HepG2 (cell line): ENCODE measurements around the gene SYS1. TPM values are rescaled to one million over a fixed set of nuclear protein-coding genes. Genes with fewer than 3 reads are reported as not detected.

Experiments used
- AHR ChIP-seq: IDR thresholded peaks from 2 replicates; pipeline ENCODE4 v1.6.1; 2018; ENCODE audit warnings: missing genetic modification reagents, missing compliant biosample characterization
- FOXO1 ChIP-seq: sonication (generic); formaldehyde crosslinking; IDR thresholded peaks from 2 replicates; pipeline ENCODE4 v1.4.0; 2020; ENCODE audit warnings: missing genetic modification reagents
- HCFC1 ChIP-seq: fragments of 150-350 bp; IDR thresholded peaks from 2 replicates; pipeline ENCODE4 v1.6.1; 2014; ENCODE audit warnings: low read depth, low read length
- MAFK ChIP-seq, 2 experiments: IDR thresholded peaks in 1 of 2; conservative IDR thresholded peaks in 1 of 2; 2 replicates each; pipeline ENCODE4 v1.6.1; 2011; ENCODE audit warnings: improper control_type of control experiment in 2 of 2, low read length in 2 of 2
- NCOR1 ChIP-seq: fragments of 200-600 bp; sonication (generic); IDR thresholded peaks from 2 replicates; pipeline ENCODE4 v1.7.0; 2017; ENCODE audit warnings: antibody characterized with exemption, low read length, borderline replicate concordance
- PAWR ChIP-seq: sonication (generic); formaldehyde crosslinking; IDR thresholded peaks from 2 replicates; pipeline ENCODE4 v1.4.0; 2020; ENCODE audit warnings: missing genetic modification reagents, mild to moderate bottlenecking, borderline replicate concordance
- RAD51 ChIP-seq: fragments of 450-650 bp; IDR thresholded peaks from 2 replicates; pipeline ENCODE4 v1.6.1; 2016; ENCODE audit warnings: borderline replicate concordance
- SMAD1 ChIP-seq: sonication (generic); formaldehyde crosslinking; IDR thresholded peaks from 2 replicates; pipeline ENCODE4 v1.4.0; 2020; ENCODE audit warnings: missing genetic modification reagents, low read depth, mild to moderate bottlenecking, borderline replicate concordance
- TBX2 ChIP-seq: sonication (generic); formaldehyde crosslinking; IDR thresholded peaks from 2 replicates; pipeline ENCODE4 v1.5.0; 2020; ENCODE audit warnings: missing genetic modification reagents, mild to moderate bottlenecking, borderline replicate concordance
- THAP11 ChIP-seq: IDR thresholded peaks from 2 replicates; pipeline ENCODE4 v1.6.1; 2016; ENCODE audit warnings: missing biosample characterization, missing genetic modification reagents
- THYN1 ChIP-seq: sonication (generic); formaldehyde crosslinking; IDR thresholded peaks from 2 replicates; pipeline ENCODE4 v1.8.1; 2023; ENCODE audit warnings: low read depth, mild to moderate bottlenecking, moderate library complexity, missing genetic modification reagents, borderline replicate concordance
- YY1 ChIP-seq: IDR thresholded peaks from 2 replicates; pipeline ENCODE4 v1.6.1; 2011; ENCODE audit warnings: low read length, low read depth, moderate library complexity, mild to moderate bottlenecking; ENCODE audit not compliant: insufficient read depth, insufficient replicate concordance
- ZNF792 ChIP-seq: IDR thresholded peaks from 2 replicates; pipeline ENCODE4 v1.6.1; 2016
- ZNF878 ChIP-seq: sonication (generic); formaldehyde crosslinking; IDR thresholded peaks from 2 replicates; pipeline ENCODE4 v1.8.1; 2023; ENCODE audit warnings: mild to moderate bottlenecking, missing genetic modification reagents, moderate library complexity
- polyA plus RNA-seq, 8 experiments: library from polyadenylated mRNA; depleted of rRNA in 3 of 8; stranded (reverse) in 7 of 8; unstranded in 1 of 8; fragments of >200 nt; fragmentation: Illumina TruSeq in 4 of 8; extraction: Trizol in 4 of 8; gene quantifications; 2 replicates each; pipeline versions ENCODE4 v1.2.1 to v1.2.3, GENCODE V29; 2011 to 2016; ENCODE audit warnings: low read depth in 4 of 8, missing spikeins in 1 of 8, mixed read lengths in 1 of 8; ENCODE audit not compliant: insufficient read depth in 1 of 8
- total RNA-seq, 5 experiments: library from RNA; depleted of rRNA; stranded (reverse); fragments of >200 nt; fragmentation: Illumina TruSeq; extraction: Trizol; gene quantifications; 2 replicates each; pipeline ENCODE4 v1.2.3, GENCODE V29; 2016; ENCODE audit warnings: low read depth in 1 of 5
- TF ChIP-seq, protein P1 (sequence below): sonication (generic); formaldehyde crosslinking; IDR thresholded peaks from 2 replicates; pipeline ENCODE4 v1.4.0; 2020; ENCODE audit warnings: mild to moderate bottlenecking, missing genetic modification reagents
- TF ChIP-seq, protein P2 (sequence below): sonication (generic); formaldehyde crosslinking; IDR thresholded peaks from 2 replicates; pipeline ENCODE4 v1.5.1; 2020; ENCODE audit warnings: missing genetic modification reagents, mild to moderate bottlenecking, borderline replicate concordance
- TF ChIP-seq, protein P3 (sequence below): sonication (generic); formaldehyde crosslinking; IDR thresholded peaks from 2 replicates; pipeline ENCODE4 v1.8.0; 2022; ENCODE audit warnings: mild to moderate bottlenecking, missing genetic modification reagents, moderate library complexity

The SYS1 gene
- total and polyA plus RNA-seq, 2 of the 13 experiments (the other 11 are each of a cell fraction or from before 2014, with no cell fraction given), result 38.3 to 65.6 TPM

DNA sequence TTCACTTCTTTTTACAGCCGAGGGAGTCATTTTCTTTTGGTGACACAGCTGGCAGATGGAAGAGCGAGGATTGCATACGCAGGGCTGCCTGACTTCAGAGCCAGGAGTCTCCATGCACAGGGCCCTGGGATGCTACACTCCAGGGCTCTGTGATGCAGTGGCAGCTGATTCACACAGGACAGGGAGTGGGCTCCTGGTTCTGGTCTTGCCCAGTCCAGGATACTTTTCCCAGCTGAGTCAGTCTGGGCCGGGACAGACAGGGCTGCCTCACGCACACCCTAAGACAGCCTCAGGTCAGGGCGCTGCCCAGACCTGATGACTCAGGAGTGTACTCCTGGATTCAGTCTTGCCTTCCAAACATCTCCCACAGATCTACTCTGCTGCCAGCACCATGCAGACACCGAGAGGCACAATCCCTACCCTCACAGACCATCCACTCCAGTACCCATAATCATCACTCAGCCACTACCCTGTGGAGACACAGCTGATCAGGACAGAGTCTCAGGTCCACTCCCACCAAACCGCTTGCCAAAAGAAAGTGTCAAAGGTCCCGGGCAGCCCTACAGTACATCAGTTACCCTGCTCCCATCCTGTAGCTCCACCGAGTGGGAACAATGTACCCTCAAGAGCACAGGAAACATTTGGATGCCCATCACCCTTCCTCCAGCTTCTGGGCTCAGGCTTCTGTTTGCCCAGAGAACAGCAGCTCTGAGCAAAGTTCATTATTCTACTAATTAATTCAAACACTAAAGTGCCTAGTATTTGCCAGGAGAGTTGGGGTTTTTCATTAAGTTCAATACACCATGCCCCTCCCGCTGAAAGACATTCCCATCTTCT lies 26.2 kb upstream of the SYS1 start (continued):
- no peak for TF ChIP-seq THYN1 (CRISPR knock-in tag)
- no peak for TF ChIP-seq RAD51
- TF ChIP-seq FOXO1 (CRISPR knock-in tag), result 0 out of 2 replicates have a peak, but pooled peaks have one; percentile 27
- no peak for TF ChIP-seq MAFK (conservative IDR thresholded peaks at IDR 0.05 in 1 of 2, IDR thresholded peaks at IDR 0.05 in 1 of 2; ENCODE audit: low read length in 2 of 2)
- TF ChIP-seq SMAD1 (CRISPR knock-in tag), result 0 out of 2 replicates have a peak, but pooled peaks have one; percentile 72
- TF ChIP-seq NCOR1, result peak; percentile 78; the same call in 1 of the 2 replicates
- peak; percentile 70 for TF ChIP-seq TBX2 (CRISPR knock-in tag)
- TF ChIP-seq AHR (CRISPR knock-in tag), result peak; percentile 53; the same call in 1 of the 2 replicates
- TF ChIP-seq, protein P1, sequence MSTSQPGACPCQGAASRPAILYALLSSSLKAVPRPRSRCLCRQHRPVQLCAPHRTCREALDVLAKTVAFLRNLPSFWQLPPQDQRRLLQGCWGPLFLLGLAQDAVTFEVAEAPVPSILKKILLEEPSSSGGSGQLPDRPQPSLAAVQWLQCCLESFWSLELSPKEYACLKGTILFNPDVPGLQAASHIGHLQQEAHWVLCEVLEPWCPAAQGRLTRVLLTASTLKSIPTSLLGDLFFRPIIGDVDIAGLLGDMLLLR (CRISPR knock-in tag), result no peak
- peak; percentile 29 for TF ChIP-seq YY1
- no peak for TF ChIP-seq THAP11 (CRISPR knock-in tag)
- TF ChIP-seq HCFC1, result no peak
- TF ChIP-seq PAWR, result no peak
- TF ChIP-seq ZNF878 (CRISPR knock-in tag), result 0 out of 2 replicates have a peak, but pooled peaks have one; percentile 11
- TF ChIP-seq, protein P2, sequence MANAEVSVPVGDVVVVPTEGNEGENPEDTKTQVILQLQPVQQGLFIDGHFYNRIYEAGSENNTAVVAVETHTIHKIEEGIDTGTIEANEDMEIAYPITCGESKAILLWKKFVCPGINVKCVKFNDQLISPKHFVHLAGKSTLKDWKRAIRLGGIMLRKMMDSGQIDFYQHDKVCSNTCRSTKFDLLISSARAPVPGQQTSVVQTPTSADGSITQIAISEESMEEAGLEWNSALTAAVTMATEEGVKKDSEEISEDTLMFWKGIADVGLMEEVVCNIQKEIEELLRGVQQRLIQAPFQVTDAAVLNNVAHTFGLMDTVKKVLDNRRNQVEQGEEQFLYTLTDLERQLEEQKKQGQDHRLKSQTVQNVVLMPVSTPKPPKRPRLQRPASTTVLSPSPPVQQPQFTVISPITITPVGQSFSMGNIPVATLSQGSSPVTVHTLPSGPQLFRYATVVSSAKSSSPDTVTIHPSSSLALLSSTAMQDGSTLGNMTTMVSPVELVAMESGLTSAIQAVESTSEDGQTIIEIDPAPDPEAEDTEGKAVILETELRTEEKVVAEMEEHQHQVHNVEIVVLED, result 0 out of 2 replicates have a peak, but pooled peaks have one; percentile 40
- TF ChIP-seq ZNF792 (CRISPR knock-in tag), result peak; percentile 12; the same call in 1 of the 2 replicates
- TF ChIP-seq, protein P3, sequence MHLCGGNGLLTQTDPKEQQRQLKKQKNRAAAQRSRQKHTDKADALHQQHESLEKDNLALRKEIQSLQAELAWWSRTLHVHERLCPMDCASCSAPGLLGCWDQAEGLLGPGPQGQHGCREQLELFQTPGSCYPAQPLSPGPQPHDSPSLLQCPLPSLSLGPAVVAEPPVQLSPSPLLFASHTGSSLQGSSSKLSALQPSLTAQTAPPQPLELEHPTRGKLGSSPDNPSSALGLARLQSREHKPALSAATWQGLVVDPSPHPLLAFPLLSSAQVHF (CRISPR knock-in tag), result no peak
